Activated CD4-positive, alpha-beta T cell treated with anti-CD3 and anti-CD28 coated beads, Interleukin-2, amount 10 ng/mL, durations not matched to agents 7 days and 5 days (primary cell): ENCODE data around the gene VPS13A. TPM values are rescaled to one million over a fixed set of nuclear protein-coding genes. Genes with fewer than 3 reads are reported as not detected.
"Not testable (repeated sequence)": the region's sequence is repeated elsewhere in the genome, so short reads cannot be mapped to it uniquely, and the experiment has no call there.

Experiments used
- CTCF ChIA-PET: fragments of 350-600 bp; sonication (Branson Sonifier 250); formaldehyde crosslinking; loops from one replicate; lab custom pipeline; 2021; ENCODE audit warnings: antibody characterized with exemption; lab: Charles Lee
- POLR2A ChIA-PET: fragments of 350-600 bp; sonication (Branson Sonifier 250); formaldehyde crosslinking; loops from one replicate; lab custom pipeline; 2021; ENCODE audit warnings: antibody characterized with exemption; lab: Charles Lee
- DNase-seq: peaks from one replicate; pipeline ENCODE4 v3.0.0-alpha.2; 2020
- H3K27ac Mint-ChIP-seq: one replicate; pipeline ENCODE4 v1.8.0; 2021; ENCODE audit warnings: mild to moderate bottlenecking, moderate library complexity, mixed read lengths
- H3K27me3 Mint-ChIP-seq: one replicate; pipeline ENCODE4 v1.8.0; 2021; ENCODE audit warnings: mixed read lengths
- H3K36me3 Mint-ChIP-seq: one replicate; pipeline ENCODE4 v1.8.0; 2021; ENCODE audit warnings: low read depth, mixed read lengths
- H3K4me1 Mint-ChIP-seq: one replicate; pipeline ENCODE4 v1.8.0; 2021; ENCODE audit warnings: mixed read lengths
- H3K4me3 Mint-ChIP-seq: one replicate; pipeline ENCODE4 v1.8.0; 2021; ENCODE audit warnings: mild to moderate bottlenecking, moderate library complexity, mixed read lengths
- H3K9me3 Mint-ChIP-seq: one replicate; pipeline ENCODE4 v1.8.0; 2021; ENCODE audit warnings: mixed read lengths
- total RNA-seq, 2 experiments: library from RNA; stranded (reverse); gene quantifications; one replicate each; pipeline ENCODE4 v1.2.3, GENCODE V29; 2021

VPS13A gene
- total RNA-seq, 2 experiments from 2014 or later: 43.0 to 46.7 TPM

DNA sequence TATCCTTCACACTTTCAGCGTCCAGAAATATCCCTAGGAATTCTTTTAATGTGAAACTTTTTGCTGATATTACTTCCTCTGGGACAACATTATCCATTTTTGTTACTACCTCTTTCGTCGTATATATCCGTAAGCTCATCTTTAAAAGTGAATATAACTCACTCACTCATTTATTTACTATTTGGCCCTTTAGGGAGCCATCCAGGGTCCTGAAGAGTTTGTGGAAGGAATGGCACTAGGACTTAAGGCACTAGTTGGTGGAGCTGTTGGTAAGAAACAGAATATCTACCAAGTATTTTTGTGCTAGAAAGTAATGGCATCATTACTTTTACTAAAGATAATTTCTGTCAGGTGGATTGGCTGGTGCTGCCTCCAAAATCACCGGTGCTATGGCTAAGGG, 192.7 kb downstream of the VPS13A start:
- DNase-seq: no peak
- peaks cover 5% of the 10 kb centered on the region for H3K9me3 Mint-ChIP-seq
- no peaks in the 10 kb centered on the region for H3K4me1 Mint-ChIP-seq
- no peak overlapping the region for H3K4me3 Mint-ChIP-seq
- ChIA-PET POLR2A (no interaction called here), CTCF (no interaction called here)
- H3K27ac Mint-ChIP-seq: no peak overlapping the region
- no peaks in the 10 kb centered on the region for H3K27me3 Mint-ChIP-seq
- H3K36me3 Mint-ChIP-seq: peaks cover 28% of the 10 kb centered on the region

DNA sequence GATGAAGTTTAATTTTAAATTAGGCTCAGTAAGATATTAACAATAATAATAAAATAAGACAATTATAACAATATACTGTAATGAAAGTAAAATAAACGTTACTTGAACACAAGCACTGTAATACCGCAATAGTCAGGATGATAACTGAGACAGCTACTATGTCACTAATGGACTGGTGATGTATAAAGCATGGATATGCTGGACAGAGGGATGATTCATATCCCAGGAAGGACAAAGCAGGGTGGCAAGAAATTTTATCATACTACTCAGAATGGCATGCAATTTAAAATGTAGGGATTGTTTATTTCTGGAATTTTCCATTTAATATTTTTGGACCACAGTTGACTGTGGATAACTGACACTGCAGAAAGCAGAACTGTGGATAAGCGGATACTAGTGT, 196.9 kb downstream of the VPS13A start:
- Mint-ChIP-seq H3K36me3 (peaks cover 27% of the 10 kb centered on the region), H3K27ac (no peak overlapping the region), H3K4me3 (no peak overlapping the region), H3K9me3 (peaks cover 5% of the 10 kb centered on the region), H3K4me1 (no peaks in the 10 kb centered on the region), H3K27me3 (no peaks in the 10 kb centered on the region)
- no peak for DNase-seq
- ChIA-PET POLR2A (no interaction called here), CTCF (no interaction called here)

DNA sequence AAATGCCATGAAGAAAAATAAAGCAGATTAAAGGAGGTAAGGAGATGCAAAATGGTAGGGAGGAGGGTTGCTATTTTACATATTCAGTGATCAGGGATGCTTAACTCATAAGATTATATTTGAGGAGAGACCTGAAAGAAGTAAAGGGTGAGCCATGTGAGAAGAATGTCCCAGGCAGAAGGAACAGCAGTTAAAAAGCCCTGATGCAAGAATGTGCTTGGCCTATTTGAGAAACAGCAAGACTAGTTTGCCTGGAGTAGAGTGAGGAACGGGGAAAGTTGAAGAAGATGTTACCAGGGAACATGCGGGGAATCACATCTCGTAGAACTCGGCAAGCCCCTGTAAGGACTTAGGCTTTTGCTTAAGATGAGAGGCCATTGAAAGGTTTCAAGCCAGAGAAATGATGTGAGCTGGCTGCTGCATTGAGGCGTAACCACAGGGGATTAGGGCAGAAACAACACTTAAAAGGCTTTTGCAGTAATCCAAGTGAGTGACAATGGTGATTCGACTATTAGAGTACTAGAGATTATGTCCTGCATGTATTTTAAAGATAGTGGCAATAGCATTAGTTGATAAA, 198.7 kb downstream of the VPS13A start:
- peaks cover 2% of the 10 kb centered on the region for H3K9me3 Mint-ChIP-seq
- CTCF ChIA-PET: no interaction called here
- H3K4me3 Mint-ChIP-seq: no peak overlapping the region
- no peak overlapping the region for H3K27ac Mint-ChIP-seq
- no peak for DNase-seq
- H3K4me1 Mint-ChIP-seq: no peaks in the 10 kb centered on the region
- POLR2A ChIA-PET: no interaction called here
- peaks cover 16% of the 10 kb centered on the region for H3K36me3 Mint-ChIP-seq
- no peaks in the 10 kb centered on the region for H3K27me3 Mint-ChIP-seq

DNA sequence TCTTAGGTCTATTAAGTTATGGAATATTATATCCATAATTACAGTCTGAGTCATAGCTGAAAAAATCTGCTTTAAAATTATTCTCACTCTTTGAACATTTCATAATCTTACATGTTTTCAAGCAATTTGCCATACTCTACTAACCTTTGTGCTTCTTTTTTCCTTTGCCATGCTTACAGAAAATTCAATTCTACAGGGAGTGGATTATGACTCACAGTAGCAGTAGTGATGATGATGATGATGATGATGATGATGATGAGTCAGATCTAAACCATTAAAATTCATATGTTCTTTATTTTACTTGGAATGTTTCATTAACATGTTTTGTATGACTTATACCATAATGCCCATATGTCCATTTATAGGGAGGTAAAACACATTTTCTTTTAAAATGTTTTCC, 207.1 kb downstream of the VPS13A start:
- ChIA-PET CTCF (no interaction called here), POLR2A (no interaction called here)
- Mint-ChIP-seq H3K4me1 (no peaks in the 10 kb centered on the region), H3K27me3 (no peaks in the 10 kb centered on the region), H3K9me3 (no peaks in the 10 kb centered on the region), H3K36me3 (peaks cover 2% of the 10 kb centered on the region), H3K4me3 (no peak overlapping the region), H3K27ac (no peak overlapping the region)
- DNase-seq: no peak

DNA sequence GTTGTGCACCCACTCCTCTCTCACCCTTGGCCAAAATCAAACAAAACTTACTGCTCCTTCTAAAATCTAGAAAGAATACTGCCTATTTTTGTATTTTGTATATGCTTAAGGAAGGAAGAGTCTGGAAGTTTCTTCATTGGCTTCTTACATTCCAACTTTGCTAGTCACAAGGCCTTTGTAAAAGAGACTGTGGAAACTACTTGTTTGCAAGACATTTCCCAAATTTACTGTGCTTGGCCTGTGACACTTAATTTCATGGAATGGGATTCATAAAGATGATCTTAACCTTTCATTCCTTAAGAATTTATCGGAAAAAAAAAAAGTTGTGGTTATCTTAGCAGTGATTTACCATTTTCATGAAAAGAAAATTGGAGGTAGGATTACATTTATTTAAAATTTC, 208.9 kb downstream of the VPS13A start:
- Mint-ChIP-seq H3K27ac (no peak overlapping the region), H3K4me1 (no peaks in the 10 kb centered on the region)

GRCh38 chr9:77391834-77392233, 214.5 kb downstream of the VPS13A start:
- H3K9me3 Mint-ChIP-seq: no peaks in the 10 kb centered on the region
- no peak for DNase-seq
- H3K27ac Mint-ChIP-seq: no peak overlapping the region
- ChIA-PET CTCF (no interaction called here), POLR2A (no interaction called here)
- H3K36me3 Mint-ChIP-seq: peaks cover 4% of the 10 kb centered on the region
- no peaks in the 10 kb centered on the region for H3K4me1 Mint-ChIP-seq
- H3K4me3 Mint-ChIP-seq: no peak overlapping the region
- H3K27me3 Mint-ChIP-seq: no peaks in the 10 kb centered on the region

More for the DNA sequence above, 208.9 kb downstream of the VPS13A start:
- peaks cover 6% of the 10 kb centered on the region for H3K36me3 Mint-ChIP-seq
- no peaks in the 10 kb centered on the region for H3K9me3 Mint-ChIP-seq
- ChIA-PET POLR2A (no interaction called here), CTCF (no interaction called here)
- no peaks in the 10 kb centered on the region for H3K27me3 Mint-ChIP-seq
- no peak for DNase-seq
- H3K4me3 Mint-ChIP-seq: no peak overlapping the region

- Mint-ChIP-seq H3K4me3 (no peak overlapping the region), H3K36me3 (peaks cover 4% of the 10 kb centered on the region), H3K9me3 (no peaks in the 10 kb centered on the region), H3K27me3 (no peaks in the 10 kb centered on the region), H3K4me1 (no peaks in the 10 kb centered on the region), H3K27ac (no peak overlapping the region)
- ChIA-PET POLR2A (no interaction called here), CTCF (no interaction called here)
- no peak for DNase-seq
Observed at GRCh38 chr9:77392328-77392727, 215.0 kb downstream of the VPS13A start.

DNA sequence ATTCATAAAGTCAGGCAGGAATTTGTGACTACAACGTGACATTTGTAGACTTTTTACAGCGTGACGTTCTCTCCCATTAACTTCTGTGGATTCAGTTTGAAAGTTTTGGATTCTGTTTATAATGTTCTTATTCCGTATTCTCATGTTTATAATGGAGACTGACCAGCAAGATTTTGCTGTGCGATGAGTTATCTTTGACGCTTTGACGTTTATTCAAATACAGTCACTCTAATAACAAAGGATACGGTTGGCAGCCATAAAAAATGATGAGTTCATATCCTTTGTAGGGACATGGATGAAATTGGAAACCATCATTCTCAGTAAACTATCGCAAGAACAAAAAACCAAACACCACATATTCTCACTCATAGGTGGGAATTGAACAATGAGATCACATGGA, 221.2 kb downstream of the VPS13A start:
- H3K4me3 Mint-ChIP-seq, H3K27ac Mint-ChIP-seq, POLR2A ChIA-PET, H3K27me3 Mint-ChIP-seq, H3K4me1 Mint-ChIP-seq, H3K9me3 Mint-ChIP-seq, DNase-seq, H3K36me3 Mint-ChIP-seq, CTCF ChIA-PET: not testable (repeated sequence)

GRCh38 chr9:77399964-77400363, 222.6 kb downstream of the VPS13A start:
- POLR2A ChIA-PET: no interaction called here
- Mint-ChIP-seq H3K9me3 (no peaks in the 10 kb centered on the region), H3K27me3 (no peaks in the 10 kb centered on the region), H3K4me3 (no peak overlapping the region), H3K36me3 (no peaks in the 10 kb centered on the region), H3K4me1 (no peaks in the 10 kb centered on the region), H3K27ac (no peak overlapping the region)
- CTCF ChIA-PET: no interaction called here
- DNase-seq: no peak

DNA sequence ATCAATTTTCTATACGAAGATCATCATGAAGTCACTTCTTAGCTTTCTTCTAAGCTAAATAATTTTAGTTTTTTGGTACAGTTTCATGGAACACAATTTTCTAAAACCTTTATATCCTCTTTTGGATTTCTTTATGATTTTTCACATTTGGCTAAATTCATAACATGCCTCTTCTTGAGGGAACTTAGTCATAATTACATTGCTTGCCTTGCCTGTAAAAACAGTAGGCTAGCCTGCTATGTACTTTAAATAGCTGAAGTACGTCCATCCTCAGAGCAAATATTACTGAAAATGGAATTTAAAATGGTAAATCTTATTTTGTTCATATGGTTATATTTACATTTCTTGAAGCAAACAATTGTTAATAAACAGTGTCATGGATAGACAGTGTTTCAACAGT, 225.0 kb downstream of the VPS13A start:
- no peaks in the 10 kb centered on the region for H3K27me3 Mint-ChIP-seq
- ChIA-PET POLR2A (no interaction called here), CTCF (no interaction called here)
- no peaks in the 10 kb centered on the region for H3K9me3 Mint-ChIP-seq
- no peaks in the 10 kb centered on the region for H3K4me1 Mint-ChIP-seq
- no peak overlapping the region for H3K27ac Mint-ChIP-seq
- H3K36me3 Mint-ChIP-seq: peaks cover 17% of the 10 kb centered on the region
- no peak overlapping the region for H3K4me3 Mint-ChIP-seq
- DNase-seq: no peak

DNA sequence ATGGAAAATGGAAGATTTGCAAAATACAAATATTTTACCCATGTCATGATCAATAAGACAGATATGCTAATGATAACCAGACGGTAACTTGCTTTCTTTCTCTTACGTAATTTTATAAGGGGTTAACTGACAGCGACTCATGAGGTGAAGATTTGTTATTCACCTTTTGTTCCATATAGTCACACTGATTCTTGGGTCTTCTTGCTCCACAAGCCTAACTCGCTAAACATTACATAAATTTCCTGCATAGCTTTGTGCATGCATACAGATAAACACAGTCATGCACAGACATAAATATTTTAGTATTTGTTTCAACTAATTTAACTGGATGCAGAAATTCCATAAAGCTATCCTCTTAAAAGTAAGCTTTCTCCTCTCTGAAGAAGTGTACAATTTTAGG, 225.9 kb downstream of the VPS13A start:
- no peak overlapping the region for H3K4me3 Mint-ChIP-seq
- H3K27me3 Mint-ChIP-seq: no peaks in the 10 kb centered on the region
- CTCF ChIA-PET: no interaction called here

DNA sequence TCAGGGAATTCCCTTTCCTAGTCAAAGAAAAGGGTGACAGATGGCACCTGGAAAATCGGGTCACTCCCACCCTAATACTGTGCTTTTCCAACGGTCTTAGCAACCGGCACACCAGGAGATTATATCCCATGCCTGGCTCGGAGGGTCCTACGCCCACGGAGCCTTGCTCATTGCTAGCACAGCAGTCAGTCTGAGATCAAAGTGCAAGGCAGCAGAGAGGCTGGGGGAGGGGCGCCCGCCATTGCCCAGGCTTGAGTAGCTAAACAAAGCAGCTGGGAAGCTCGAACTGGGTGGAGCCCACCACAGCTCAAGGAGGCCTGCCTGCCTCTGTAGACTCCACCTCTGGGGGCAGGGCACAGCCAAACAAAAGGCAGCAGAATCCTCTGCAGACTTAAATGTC, 231.2 kb downstream of the VPS13A start:
- H3K4me3 Mint-ChIP-seq, CTCF ChIA-PET, DNase-seq, H3K27me3 Mint-ChIP-seq, H3K4me1 Mint-ChIP-seq, H3K27ac Mint-ChIP-seq, POLR2A ChIA-PET: not testable (repeated sequence)
- peaks cover 11% of the 10 kb centered on the region for H3K9me3 Mint-ChIP-seq
- H3K36me3 Mint-ChIP-seq: peaks cover 35% of the 10 kb centered on the region

More for the DNA sequence above, 225.9 kb downstream of the VPS13A start:
- Mint-ChIP-seq H3K9me3 (peaks cover 4% of the 10 kb centered on the region), H3K27ac (no peak overlapping the region), H3K36me3 (peaks cover 22% of the 10 kb centered on the region), H3K4me1 (no peaks in the 10 kb centered on the region)
- no peak for DNase-seq
- POLR2A ChIA-PET: no interaction called here

DNA sequence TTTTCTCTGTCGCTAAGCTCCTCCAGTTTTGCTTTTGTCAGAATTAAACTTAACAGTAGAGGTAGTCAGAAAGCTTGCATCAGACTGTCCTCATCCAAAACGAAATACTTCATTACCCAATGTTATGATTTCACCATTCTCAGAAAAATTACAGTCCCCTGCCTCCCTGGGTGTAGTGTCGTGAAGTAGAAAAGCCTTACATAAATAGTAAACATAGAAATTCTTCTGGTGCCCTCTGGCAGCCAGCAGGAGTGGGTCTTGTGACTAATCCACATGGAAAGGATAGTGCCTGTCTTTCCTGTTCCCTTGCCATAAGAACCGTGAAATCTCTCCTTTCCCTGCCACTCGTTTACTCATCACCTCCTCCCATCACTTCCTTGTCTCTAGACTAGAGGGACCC, 240.2 kb downstream of the VPS13A start:
- peaks cover 8% of the 10 kb centered on the region for H3K36me3 Mint-ChIP-seq
- H3K4me1 Mint-ChIP-seq: no peaks in the 10 kb centered on the region
- no peak for DNase-seq
- no peaks in the 10 kb centered on the region for H3K9me3 Mint-ChIP-seq
- POLR2A ChIA-PET: no interaction called here
- no peaks in the 10 kb centered on the region for H3K27me3 Mint-ChIP-seq
- no peak overlapping the region for H3K4me3 Mint-ChIP-seq
- no peak overlapping the region for H3K27ac Mint-ChIP-seq
- CTCF ChIA-PET: no interaction called here

GRCh38 chr9:77418226-77418625, 240.9 kb downstream of the VPS13A start:
- DNase-seq: no peak
- ChIA-PET CTCF (no interaction called here), POLR2A (no interaction called here)
- Mint-ChIP-seq H3K27me3 (no peaks in the 10 kb centered on the region), H3K36me3 (peaks cover 8% of the 10 kb centered on the region), H3K27ac (no peak overlapping the region), H3K4me3 (no peak overlapping the region), H3K4me1 (no peaks in the 10 kb centered on the region), H3K9me3 (no peaks in the 10 kb centered on the region)
